ENCODE measurements around the gene PEX11A. TPM values are rescaled to one million over a fixed set of nuclear protein-coding genes. Genes with fewer than 3 reads are reported as not detected.

The PEX11A gene
- polyA plus RNA-seq, 1 donor, result 15.0 TPM

DNA sequence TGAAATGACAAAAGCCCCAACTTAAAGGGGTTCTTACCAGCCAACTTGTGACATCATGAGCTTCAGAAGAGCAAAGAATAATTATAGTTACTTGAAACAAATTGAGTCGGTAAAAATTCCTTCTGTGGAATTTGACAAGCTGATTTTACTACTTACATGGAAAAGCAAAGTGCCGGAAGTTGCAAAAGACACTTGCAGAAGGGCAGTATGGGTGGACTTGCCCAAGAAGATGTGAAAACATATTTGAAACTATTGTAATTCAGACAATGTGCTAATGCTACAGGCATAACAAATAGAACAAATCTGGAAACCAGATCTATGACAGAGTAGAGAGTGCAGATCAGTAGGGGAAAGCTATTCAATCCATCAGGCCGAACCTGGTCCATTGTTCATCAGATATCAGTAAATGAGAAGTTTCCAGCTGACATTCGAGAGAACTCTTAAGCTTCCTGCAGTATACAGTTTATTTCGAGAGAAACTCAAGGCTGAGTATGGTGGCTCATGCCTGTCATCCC lies 32.8 kb downstream of the PEX11A start:
- 75% methylated on average over 2 of the region's 5 CpGs for WGBS (ENCODE audit: insufficient coverage, low lambda C conversion rate)
- no peak overlapping the region for H3K27ac ChIP-seq (ENCODE audit: low read length)

DNA sequence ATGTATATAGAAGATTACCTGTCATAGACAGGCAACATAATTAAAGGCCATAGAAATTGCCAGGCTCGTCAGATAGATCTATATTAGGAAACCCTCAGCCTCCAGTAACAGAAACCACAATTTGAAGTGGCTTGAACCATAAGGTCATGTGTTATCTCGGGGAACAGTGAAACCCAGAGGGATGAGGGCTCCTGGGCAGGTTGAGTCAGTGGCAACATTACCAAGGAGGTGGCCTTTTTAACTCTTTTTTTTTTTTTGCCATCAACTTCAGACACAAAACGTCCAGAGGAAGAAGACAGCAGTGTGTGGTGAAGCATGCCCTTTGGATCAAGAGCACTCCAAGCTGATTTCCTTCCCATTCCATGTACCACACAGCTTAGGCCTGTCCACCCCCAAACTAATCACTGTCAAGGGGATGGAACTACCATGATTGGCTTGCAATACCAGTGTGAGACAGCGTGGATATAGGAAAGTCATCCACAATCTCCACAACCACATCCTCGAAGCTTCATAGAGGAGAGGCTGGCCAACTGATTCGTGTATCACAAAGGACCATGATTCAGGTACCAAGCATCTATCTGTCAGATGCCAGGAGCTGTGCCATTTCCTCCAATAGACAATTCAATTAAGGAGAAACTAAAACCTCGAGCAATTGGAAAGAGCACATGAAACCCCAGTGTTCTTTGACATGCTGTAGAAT lies 34.3 kb downstream of the PEX11A start:
- no peak overlapping the region for H3K4me3 ChIP-seq (ENCODE audit: low read length)
- WGBS (ENCODE audit: insufficient coverage, low lambda C conversion rate), result 75% methylated on average over 2 of the region's 7 CpGs
- peaks cover 6% of the 10 kb centered on the region for H3K4me1 ChIP-seq (ENCODE audit: control insufficient read depth, insufficient read depth, low read length)
- peaks cover 3% of the 10 kb centered on the region for H3K36me3 ChIP-seq (ENCODE audit: control insufficient read depth, insufficient read depth, low read length)
- no peaks in the 10 kb centered on the region for H3K9me3 ChIP-seq (ENCODE audit: control insufficient read depth, low read depth, low read length)
- no peak overlapping the region for H3K27ac ChIP-seq (ENCODE audit: low read length)
- H3K27me3 ChIP-seq (ENCODE audit: control insufficient read depth, insufficient read depth, low read length), result peaks cover 34% of the 10 kb centered on the region
- DNase-seq, result no peak

More for the DNA sequence above, 32.8 kb downstream of the PEX11A start:
- Histone ChIP-seq H3K9me3 (ENCODE audit: control insufficient read depth, low read depth, low read length) (no peaks in the 10 kb centered on the region), H3K27me3 (ENCODE audit: control insufficient read depth, insufficient read depth, low read length) (peaks cover 34% of the 10 kb centered on the region), H3K4me1 (ENCODE audit: control insufficient read depth, insufficient read depth, low read length) (peaks cover 6% of the 10 kb centered on the region), H3K36me3 (ENCODE audit: control insufficient read depth, insufficient read depth, low read length) (no peaks in the 10 kb centered on the region), H3K4me3 (ENCODE audit: low read length) (no peak overlapping the region)
- DNase-seq, result no peak

DNA sequence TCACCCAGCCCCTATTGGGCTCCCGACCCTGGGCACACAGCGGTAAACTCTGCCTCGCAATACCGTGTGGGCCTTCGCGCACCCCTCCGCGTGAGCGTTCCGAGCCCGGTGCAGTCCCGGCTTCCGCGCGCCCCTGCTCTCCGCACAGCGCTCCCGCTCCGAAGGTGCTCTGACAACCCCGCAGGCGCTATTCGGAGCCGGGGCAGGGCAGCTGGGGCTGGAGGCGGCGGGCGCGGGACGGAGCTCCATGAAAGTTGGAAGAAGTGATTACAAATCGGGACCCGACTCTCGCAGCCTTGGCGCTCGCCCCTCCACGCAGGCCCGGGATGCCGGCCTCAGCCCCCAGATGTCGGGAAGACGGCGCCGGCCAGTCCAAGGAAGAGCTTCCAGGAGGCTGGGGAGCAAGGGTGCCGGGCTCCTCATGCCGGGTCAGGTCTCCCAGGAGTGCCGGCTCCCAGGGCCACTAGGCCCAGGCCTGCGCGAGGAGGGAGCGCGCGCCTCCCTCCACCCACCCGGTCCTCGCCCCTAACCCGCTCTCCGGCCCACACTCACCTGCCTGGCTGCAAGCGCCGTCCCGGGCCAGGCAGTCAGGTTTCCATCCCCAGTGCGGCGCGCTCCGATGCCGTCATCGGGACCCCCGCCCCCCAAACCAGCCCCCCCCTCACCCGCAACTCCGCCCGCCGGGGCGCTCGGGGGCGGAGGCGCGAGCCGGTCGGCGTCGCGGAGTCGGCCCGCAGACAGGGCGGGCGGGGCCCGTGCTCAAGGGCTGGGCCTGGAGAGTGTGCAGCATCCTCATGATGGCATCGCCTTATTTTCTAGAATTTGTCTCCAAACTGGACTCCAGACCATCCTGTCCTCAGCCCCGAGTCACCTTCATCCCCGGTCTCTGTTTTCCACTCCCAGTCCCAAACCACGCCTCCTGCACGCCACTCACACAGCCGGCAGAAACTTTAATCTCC lies 35.4 kb downstream of the PEX11A start, which contains the start of gene KIF7:
KIF7 (minus strand) TSS at position 621 of the 959 bp plus-strand sequence. CDS start 2,537 bp downstream, outside the sequence.
- WGBS (ENCODE audit: insufficient coverage, low lambda C conversion rate), result 0% methylated on average over 2 of the region's 87 CpGs
- H3K27ac ChIP-seq (ENCODE audit: low read length), result no peak within 1 kb of the TSS
- H3K36me3 ChIP-seq (ENCODE audit: control insufficient read depth, insufficient read depth, low read length), result peaks cover 3% of the 10 kb centered on the region
- peaks cover 27% of the 10 kb centered on the region for H3K27me3 ChIP-seq (ENCODE audit: control insufficient read depth, insufficient read depth, low read length)
- H3K4me3 ChIP-seq (ENCODE audit: low read length), result peak within 1 kb of the TSS; percentile 52
- peaks cover 6% of the 10 kb centered on the region for H3K4me1 ChIP-seq (ENCODE audit: control insufficient read depth, insufficient read depth, low read length)
- H3K9me3 ChIP-seq (ENCODE audit: control insufficient read depth, low read depth, low read length), result no peaks in the 10 kb centered on the region
- DNase-seq, result peak in 1 of 2 donors; percentile 38

DNA sequence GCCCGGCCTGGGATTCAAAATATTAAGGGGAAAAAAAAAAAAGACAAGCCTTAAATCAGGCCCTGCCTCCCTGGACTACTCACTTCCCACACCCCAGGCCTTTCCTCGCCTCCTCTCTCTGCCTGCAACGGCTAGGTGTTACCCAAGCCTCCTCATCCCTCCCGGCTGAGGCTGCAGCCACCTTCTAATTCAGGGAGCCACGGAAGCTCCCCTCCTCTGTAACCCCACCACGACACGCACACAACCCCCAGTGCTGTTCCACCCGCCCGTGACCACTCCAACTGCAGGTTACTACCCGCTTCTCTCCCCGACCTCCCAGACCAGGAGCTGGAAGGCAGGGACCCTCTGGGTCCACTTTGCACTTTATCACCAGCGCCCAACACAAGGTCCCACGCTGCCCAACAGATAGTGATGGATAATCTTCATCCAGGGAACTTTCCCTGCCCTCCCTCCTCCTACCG lies 36.2 kb downstream of the PEX11A start:
- WGBS (ENCODE audit: insufficient coverage, low lambda C conversion rate), result 0% methylated on average over 2 of the region's 14 CpGs
- Histone ChIP-seq H3K9me3 (ENCODE audit: control insufficient read depth, low read depth, low read length) (no peaks in the 10 kb centered on the region), H3K27me3 (ENCODE audit: control insufficient read depth, insufficient read depth, low read length) (peaks cover 24% of the 10 kb centered on the region), H3K4me1 (ENCODE audit: control insufficient read depth, insufficient read depth, low read length) (peaks cover 6% of the 10 kb centered on the region), H3K27ac (ENCODE audit: low read length) (no peak overlapping the region), H3K36me3 (ENCODE audit: control insufficient read depth, insufficient read depth, low read length) (peaks cover 3% of the 10 kb centered on the region), H3K4me3 (ENCODE audit: low read length) (peak overlapping the region; percentile 52)
- no peak for DNase-seq

DNA sequence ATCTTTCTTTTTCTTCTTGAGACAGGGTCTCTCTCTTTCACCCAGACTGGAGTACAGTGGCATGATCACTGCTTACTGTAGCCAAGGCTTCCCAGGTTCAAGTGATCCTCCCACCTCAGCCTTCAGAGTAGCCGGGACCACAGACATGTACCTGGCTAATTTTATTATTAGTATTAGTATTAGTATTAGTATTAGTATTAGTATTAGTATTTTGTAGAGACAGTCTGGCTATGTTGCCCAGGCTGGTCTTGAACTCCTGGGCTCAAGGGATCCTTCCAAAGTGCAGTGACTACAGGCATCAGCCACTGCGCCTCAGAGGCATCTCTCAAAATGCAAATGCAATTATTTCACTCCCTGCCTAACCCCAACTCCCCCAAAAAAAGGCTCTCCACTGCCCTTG lies 37.0 kb downstream of the PEX11A start:
- no CpG with 5 or more reads among the region's 2 CpGs for WGBS (ENCODE audit: insufficient coverage, low lambda C conversion rate)
- H3K4me3 ChIP-seq (ENCODE audit: low read length), result no peak overlapping the region
- H3K9me3 ChIP-seq (ENCODE audit: control insufficient read depth, low read depth, low read length), result no peaks in the 10 kb centered on the region
- H3K27ac ChIP-seq (ENCODE audit: low read length), result no peak overlapping the region
- peaks cover 24% of the 10 kb centered on the region for H3K27me3 ChIP-seq (ENCODE audit: control insufficient read depth, insufficient read depth, low read length)
- peaks cover 6% of the 10 kb centered on the region for H3K4me1 ChIP-seq (ENCODE audit: control insufficient read depth, insufficient read depth, low read length)
- peaks cover 3% of the 10 kb centered on the region for H3K36me3 ChIP-seq (ENCODE audit: control insufficient read depth, insufficient read depth, low read length)
- DNase-seq, result no peak

DNA sequence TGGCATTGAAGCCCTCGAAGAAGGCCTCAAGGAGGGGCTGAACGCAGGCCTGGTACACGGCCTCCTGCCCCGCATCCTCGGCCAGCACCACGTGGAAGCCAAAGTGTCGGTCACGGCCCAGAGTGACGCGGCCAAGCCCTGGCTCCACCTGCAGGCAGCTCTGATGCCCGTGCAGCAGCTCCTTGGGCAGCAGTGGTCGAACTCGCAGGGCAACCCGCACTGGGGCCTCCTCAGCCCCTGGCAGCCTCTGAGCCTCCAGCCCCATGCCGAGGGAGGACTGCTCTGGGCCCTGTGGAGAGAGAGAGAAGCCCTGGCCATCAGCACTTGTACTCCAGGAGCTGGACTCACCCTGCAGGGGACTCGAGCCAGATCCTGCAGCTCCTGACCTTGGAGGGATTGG lies 37.9 kb downstream of the PEX11A start:
- WGBS (ENCODE audit: insufficient coverage, low lambda C conversion rate), result no CpG with 5 or more reads among the region's 16 CpGs

DNA sequence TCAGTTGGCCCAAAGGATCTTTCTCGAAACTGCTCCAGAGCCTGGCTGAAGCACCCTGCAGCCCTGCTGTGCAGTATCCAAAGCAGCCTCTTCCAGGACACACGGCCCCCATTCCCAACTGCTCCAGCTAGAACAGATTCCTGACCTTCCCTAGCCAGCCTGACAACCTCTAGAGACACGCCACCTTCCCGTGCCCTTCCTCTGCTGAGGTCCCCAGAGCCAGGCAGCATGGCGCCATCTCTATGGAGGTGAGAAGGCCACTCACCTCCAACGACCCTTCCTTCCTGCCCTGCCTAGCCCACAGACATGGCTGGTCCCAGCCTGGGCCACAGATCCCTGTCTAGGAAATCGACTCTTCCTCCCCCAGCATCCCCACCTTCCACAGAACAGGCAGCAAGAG lies 38.4 kb downstream of the PEX11A start:
- H3K36me3 ChIP-seq (ENCODE audit: control insufficient read depth, insufficient read depth, low read length), result peaks cover 3% of the 10 kb centered on the region
- DNase-seq, result no peak
- peaks cover 24% of the 10 kb centered on the region for H3K27me3 ChIP-seq (ENCODE audit: control insufficient read depth, insufficient read depth, low read length)
- no peaks in the 10 kb centered on the region for H3K9me3 ChIP-seq (ENCODE audit: control insufficient read depth, low read depth, low read length)
- H3K4me1 ChIP-seq (ENCODE audit: control insufficient read depth, insufficient read depth, low read length), result peaks cover 6% of the 10 kb centered on the region
- H3K4me3 ChIP-seq (ENCODE audit: low read length), result no peak overlapping the region
- no peak overlapping the region for H3K27ac ChIP-seq (ENCODE audit: low read length)
- WGBS (ENCODE audit: insufficient coverage, low lambda C conversion rate), result no CpG with 5 or more reads among the region's 7 CpGs

More for the DNA sequence above, 37.9 kb downstream of the PEX11A start:
- Histone ChIP-seq H3K27me3 (ENCODE audit: control insufficient read depth, insufficient read depth, low read length) (peaks cover 24% of the 10 kb centered on the region), H3K4me1 (ENCODE audit: control insufficient read depth, insufficient read depth, low read length) (peaks cover 6% of the 10 kb centered on the region), H3K9me3 (ENCODE audit: control insufficient read depth, low read depth, low read length) (no peaks in the 10 kb centered on the region), H3K27ac (ENCODE audit: low read length) (no peak overlapping the region), H3K36me3 (ENCODE audit: control insufficient read depth, insufficient read depth, low read length) (peaks cover 3% of the 10 kb centered on the region), H3K4me3 (ENCODE audit: low read length) (no peak overlapping the region)
- DNase-seq, result no peak

DNA sequence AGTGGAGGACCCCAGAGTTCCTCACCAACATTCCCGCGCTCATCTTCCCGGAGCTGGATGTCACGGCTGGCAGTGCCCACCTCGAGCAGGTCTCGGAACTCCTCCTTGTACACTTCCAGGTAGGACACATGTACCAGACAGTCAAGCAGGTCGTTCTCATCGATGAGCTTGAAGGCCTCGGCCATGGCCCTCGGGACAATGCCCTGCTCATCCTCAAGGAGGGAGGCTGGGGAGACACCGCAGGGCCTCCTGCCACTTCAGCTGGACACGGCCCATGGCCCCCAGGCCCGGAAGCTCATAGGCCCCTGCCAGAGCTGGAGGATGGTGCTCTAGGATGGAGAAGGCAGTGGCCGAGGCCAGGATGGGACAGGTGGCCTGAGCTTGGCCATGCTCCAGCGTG lies 40.8 kb downstream of the PEX11A start:
- no CpG with 5 or more reads among the region's 15 CpGs for WGBS (ENCODE audit: insufficient coverage, low lambda C conversion rate)
- H3K36me3 ChIP-seq (ENCODE audit: control insufficient read depth, insufficient read depth, low read length), result peaks cover 3% of the 10 kb centered on the region
- no peak overlapping the region for H3K27ac ChIP-seq (ENCODE audit: low read length)
- H3K27me3 ChIP-seq (ENCODE audit: control insufficient read depth, insufficient read depth, low read length), result peaks cover 10% of the 10 kb centered on the region
- no peak for DNase-seq
- H3K4me3 ChIP-seq (ENCODE audit: low read length), result no peak overlapping the region
- no peaks in the 10 kb centered on the region for H3K9me3 ChIP-seq (ENCODE audit: control insufficient read depth, low read depth, low read length)
- peaks cover 6% of the 10 kb centered on the region for H3K4me1 ChIP-seq (ENCODE audit: control insufficient read depth, insufficient read depth, low read length)

DNA sequence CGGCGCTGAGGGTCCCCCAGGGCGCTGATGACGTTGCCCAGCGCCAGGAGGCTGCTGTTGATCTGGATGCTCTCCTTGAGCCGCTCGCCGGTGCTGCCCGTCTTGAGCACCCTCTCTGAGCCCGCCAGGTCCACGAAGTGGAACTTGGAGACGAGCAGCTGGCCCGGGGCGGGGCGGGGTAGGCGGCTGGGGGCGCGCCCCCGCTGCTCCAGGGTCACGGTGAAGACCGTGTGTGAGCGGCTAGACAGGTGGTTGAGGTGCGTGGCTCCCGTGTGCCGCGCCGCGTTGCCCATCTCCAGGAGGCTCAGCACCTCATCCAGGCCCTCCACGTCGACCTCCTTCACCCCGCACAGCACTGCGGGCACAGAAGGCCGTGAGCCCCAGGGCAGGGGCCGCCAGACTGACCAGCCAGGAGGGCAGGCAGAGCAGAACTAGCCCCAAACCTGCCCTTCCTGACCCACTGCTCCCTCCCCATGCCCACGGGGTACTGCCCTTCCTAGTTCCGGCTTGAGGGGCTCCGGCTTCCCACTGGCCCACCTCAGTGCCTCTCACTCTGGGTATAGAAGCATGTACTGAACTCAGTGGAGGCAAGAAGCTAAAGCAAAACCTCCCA lies 41.4 kb downstream of the PEX11A start:
- no CpG with 5 or more reads among the region's 37 CpGs for WGBS (ENCODE audit: insufficient coverage, low lambda C conversion rate)
- H3K27ac ChIP-seq (ENCODE audit: low read length), result no peak overlapping the region

More for the DNA sequence above, 41.4 kb downstream of the PEX11A start:
- no peak overlapping the region for H3K4me3 ChIP-seq (ENCODE audit: low read length)
- peaks cover 3% of the 10 kb centered on the region for H3K36me3 ChIP-seq (ENCODE audit: control insufficient read depth, insufficient read depth, low read length)
- no peaks in the 10 kb centered on the region for H3K9me3 ChIP-seq (ENCODE audit: control insufficient read depth, low read depth, low read length)
- peaks cover 4% of the 10 kb centered on the region for H3K27me3 ChIP-seq (ENCODE audit: control insufficient read depth, insufficient read depth, low read length)
- no peak for DNase-seq
- H3K4me1 ChIP-seq (ENCODE audit: control insufficient read depth, insufficient read depth, low read length), result peaks cover under 1% of the 10 kb centered on the region
